Colonic mucosa (tissue), 4 donors: ENCODE measurements around the gene FAM83E. TPM values are rescaled to one million over a fixed set of nuclear protein-coding genes. Genes with fewer than 3 reads are reported as not detected.

Experiments
- DNase-seq: peaks from one replicate; pipeline ENCODE4 v3.0.0-alpha.2; 2020
- H3K27ac ChIP-seq: fragments of 200-600 bp; one replicate; pipeline ENCODE4 v1.8.0; 2021
- H3K27me3 ChIP-seq: fragments of 200-600 bp; one replicate; pipeline ENCODE4 v1.8.0; 2021
- H3K36me3 ChIP-seq: fragments of 200-600 bp; one replicate; pipeline ENCODE4 v1.8.0; 2021
- H3K4me1 ChIP-seq: fragments of 200-600 bp; one replicate; pipeline ENCODE4 v1.8.0; 2021; ENCODE audit warnings: mild to moderate bottlenecking
- H3K4me3 ChIP-seq: fragments of 200-600 bp; one replicate; pipeline ENCODE4 v1.8.0; 2021
- H3K9ac ChIP-seq, 2 donors: one replicate each; pipeline ENCODE4 v1.7.0; 2013; ENCODE audit warnings: control low read depth in 2 of 2, low read depth in 2 of 2, low read length in 2 of 2
- H3K9me3 ChIP-seq: fragments of 200-600 bp; one replicate; pipeline ENCODE4 v1.8.0; 2021
- CTCF ChIP-seq: fragments of 200-600 bp; IDR thresholded peaks from one replicate; pipeline ENCODE4 v1.8.0; 2022; ENCODE audit warnings: antibody characterized with exemption, mild to moderate bottlenecking
- intact Hi-C: fragments of 100-400 bp; cut with DNase I; formaldehyde crosslinking; loops from one replicate; pipeline ENCODE4 v1.14.1; 2022
- total RNA-seq, 2 donors: library from RNA; stranded (reverse); fragmentation: NEBNext Ultra II Directional in 1 of 2; extraction: Animal tissue kit (Norgen Biotek cat#: 25700) in 1 of 2; gene quantifications; one replicate each; pipeline ENCODE4 v1.2.1, GENCODE V29; 2021
- donor health status: healthy.
- donor health status: DM: no; HTN: no; CAD: no.
- donor health status: DM: no; HTN: no; CAD: no.

Gene FAM83E
- total RNA-seq, 2 donors from 2014 or later: 150 to 198 TPM

- no peaks in the 10 kb centered on the region for H3K9me3 ChIP-seq
- H3K27ac ChIP-seq: peak overlapping the region; percentile 93
- TF ChIP-seq CTCF: no peak
- H3K4me3 ChIP-seq: peak overlapping the region; percentile 81
- intact Hi-C loops: no loop called here
- DNase-seq: peak; percentile 72
- peak overlapping the region; percentile 82 to 99 for H3K9ac ChIP-seq
- H3K4me1 ChIP-seq: peaks cover 21% of the 10 kb centered on the region
- H3K36me3 ChIP-seq: no peaks in the 10 kb centered on the region
- H3K27me3 ChIP-seq: no peaks in the 10 kb centered on the region
Observed at GRCh38 chr19:48635966-48636858, 21.3 kb upstream of the FAM83E start.

- H3K4me1 ChIP-seq: peaks cover 27% of the 10 kb centered on the region
- intact Hi-C loops: no loop called here
- DNase-seq: peak; percentile 80
- no peaks in the 10 kb centered on the region for H3K27me3 ChIP-seq
- H3K9ac ChIP-seq: peak overlapping the region; percentile 82 to 99
- peak overlapping the region; percentile 93 for H3K27ac ChIP-seq
- H3K4me3 ChIP-seq: peak overlapping the region; percentile 81
- TF ChIP-seq CTCF: no peak
- H3K36me3 ChIP-seq: no peaks in the 10 kb centered on the region
- H3K9me3 ChIP-seq: no peaks in the 10 kb centered on the region
Observed at GRCh38 chr19:48635263-48635965, 20.5 kb upstream of the FAM83E start.

GRCh38 chr19:48634424-48635262 is 19.8 kb upstream of the FAM83E start:
- H3K4me3 ChIP-seq: peak overlapping the region; percentile 81
- intact Hi-C loops: no loop called here
- H3K27me3 ChIP-seq: no peaks in the 10 kb centered on the region
- DNase-seq: peak; percentile 98
- TF ChIP-seq CTCF: no peak
- H3K27ac ChIP-seq: peak overlapping the region; percentile 93
- H3K9ac ChIP-seq: peak overlapping the region; percentile 61 to 86
- no peaks in the 10 kb centered on the region for H3K36me3 ChIP-seq
- H3K9me3 ChIP-seq: no peaks in the 10 kb centered on the region
- H3K4me1 ChIP-seq: peaks cover 35% of the 10 kb centered on the region

- TF ChIP-seq CTCF: no peak
- intact Hi-C loops: no loop called here
- H3K27me3 ChIP-seq: no peaks in the 10 kb centered on the region
- H3K4me1 ChIP-seq: peaks cover 36% of the 10 kb centered on the region
- no peaks in the 10 kb centered on the region for H3K9me3 ChIP-seq
- H3K9ac ChIP-seq: peak overlapping the region in 1 of 2 donors; percentile 86
- DNase-seq: no peak
- H3K27ac ChIP-seq: peak overlapping the region; percentile 93
- no peak overlapping the region for H3K4me3 ChIP-seq
- no peaks in the 10 kb centered on the region for H3K36me3 ChIP-seq
Observed at GRCh38 chr19:48634036-48634342, 19.1 kb upstream of the FAM83E start.
